PFSK-1 (cell line): Measurements from ENCODE around the gene FRMPD4.

Experiments
- FOXP2 ChIP-seq: optimal IDR thresholded peaks from 2 replicates; pipeline ENCODE3; 2011; ENCODE audit warnings: borderline replicate concordance, control low read depth, inconsistent platforms; ENCODE audit not compliant: insufficient read depth; ENCODE audit errors: extremely low read length, extremely low read depth
- POLR2AphosphoS5 ChIP-seq: IDR thresholded peaks from 2 replicates; pipeline ENCODE4 v1.6.1; 2012; ENCODE audit warnings: low read depth, mild to moderate bottlenecking, control low read depth, low read length, moderate library complexity
- REST ChIP-seq, 2 experiments: IDR thresholded peaks; 2 replicates each; pipeline versions ENCODE4 v1.6.1 to v1.8.0; 2011 to 2012; ENCODE audit warnings: low read depth in 2 of 2, low read length in 2 of 2, control low read depth in 1 of 2, inconsistent platforms in 1 of 2, mild to moderate bottlenecking in 1 of 2, moderate library complexity in 1 of 2; ENCODE audit not compliant: insufficient read depth in 1 of 2
- SIN3A ChIP-seq: IDR thresholded peaks from 2 replicates; pipeline ENCODE4 v1.6.1; 2012; ENCODE audit warnings: mild to moderate bottlenecking, low read length, moderate library complexity, borderline replicate concordance; ENCODE audit not compliant: insufficient read depth

GRCh38 chrX:12647230-12647629 lies 509.0 kb downstream of the FRMPD4 start:
- TF ChIP-seq REST (IDR thresholded peaks at IDR 0.05; ENCODE audit: insufficient read depth in 1 of 2, low read depth in 2 of 2, low read length in 2 of 2) (no peak), FOXP2 (no peak), POLR2AphosphoS5 (no peak), SIN3A (no peak)
